Mesendoderm (in vitro differentiated cells): ENCODE results near the gene CTIF.

Experiments used
- DNase-seq: peaks from one replicate; pipeline ENCODE4 v3.0.0; 2013
- H2AK5ac ChIP-seq: 2 replicates; pipeline ENCODE4 v1.6.1; 2013; ENCODE audit warnings: low read length, inconsistent platforms
- H2BK120ac ChIP-seq: 2 replicates; pipeline ENCODE4 v1.6.1; 2013; ENCODE audit warnings: low read depth, mild to moderate bottlenecking, low read length, moderate library complexity, mixed read lengths
- H2BK15ac ChIP-seq: replicated peaks from 2 replicates; pipeline ENCODE4 v1.6.1; 2013; ENCODE audit warnings: low read depth, mild to moderate bottlenecking, moderate library complexity
- H2BK5ac ChIP-seq: 2 replicates; pipeline ENCODE4 v1.6.1; 2013; ENCODE audit warnings: low read length, inconsistent platforms
- H3K18ac ChIP-seq: 2 replicates; pipeline ENCODE4 v1.6.1; 2013; ENCODE audit warnings: mild to moderate bottlenecking, low read length, mixed read lengths
- H3K23ac ChIP-seq: one replicate; pipeline ENCODE4 v1.6.1; 2013; ENCODE audit warnings: low read length
- H3K27ac ChIP-seq: 2 replicates; pipeline ENCODE4 v1.5.1; 2013; ENCODE audit warnings: low read depth, mild to moderate bottlenecking, inconsistent platforms, low read length, moderate library complexity
- H3K27me3 ChIP-seq: 2 replicates; pipeline ENCODE4 v1.6.1; 2013; ENCODE audit warnings: low read length, control low read depth, mild to moderate bottlenecking, inconsistent platforms; ENCODE audit not compliant: insufficient read depth, poor library complexity
- H3K36me3 ChIP-seq: 2 replicates; pipeline ENCODE4 v1.6.1; 2013; ENCODE audit warnings: low read length, inconsistent platforms; ENCODE audit not compliant: control insufficient read depth, insufficient read depth
- H3K4ac ChIP-seq: one replicate; pipeline ENCODE4 v1.6.1; 2013; ENCODE audit warnings: low read depth, mild to moderate bottlenecking, low read length, moderate library complexity
- H3K4me1 ChIP-seq: 2 replicates; pipeline ENCODE4 v1.6.1; 2013; ENCODE audit warnings: low read depth, low read length, inconsistent platforms; ENCODE audit not compliant: control insufficient read depth
- H3K4me2 ChIP-seq: 2 replicates; pipeline ENCODE4 v1.6.1; 2013; ENCODE audit warnings: low read length
- H3K4me3 ChIP-seq: 2 replicates; pipeline ENCODE4 v1.5.1; 2013; ENCODE audit warnings: mild to moderate bottlenecking, low read length
- H3K56ac ChIP-seq: one replicate; pipeline ENCODE4 v1.6.1; 2013; ENCODE audit warnings: low read length
- H3K79me1 ChIP-seq: 2 replicates; pipeline ENCODE4 v1.6.1; 2013; ENCODE audit warnings: low read length, inconsistent platforms
- H3K79me2 ChIP-seq: 2 replicates; pipeline ENCODE4 v1.6.1; 2013; ENCODE audit warnings: mild to moderate bottlenecking, low read length; ENCODE audit not compliant: control insufficient read depth, insufficient read depth
- H3K9ac ChIP-seq: 2 replicates; pipeline ENCODE4 v1.6.1; 2013; ENCODE audit warnings: low read length, inconsistent platforms
- H4K5ac ChIP-seq: one replicate; pipeline ENCODE4 v1.6.1; 2013; ENCODE audit warnings: low read length
- H4K8ac ChIP-seq: one replicate; pipeline ENCODE4 v1.6.1; 2013; ENCODE audit warnings: low read depth, mild to moderate bottlenecking, control low read depth, low read length, moderate library complexity
- WGBS: extraction: QIAGEN DNeasy Blood & Tissue Kit; methylation state at CpG from one replicate; pipeline ENCODE4 v1.1.7; 2013; ENCODE audit warnings: low lambda C conversion rate, missing lambda C conversion rate; ENCODE audit not compliant: insufficient coverage; ENCODE audit errors: extremely low coverage; 5-methylcytosine and 5-hydroxymethylcytosine counted together

The CTIF gene

DNA sequence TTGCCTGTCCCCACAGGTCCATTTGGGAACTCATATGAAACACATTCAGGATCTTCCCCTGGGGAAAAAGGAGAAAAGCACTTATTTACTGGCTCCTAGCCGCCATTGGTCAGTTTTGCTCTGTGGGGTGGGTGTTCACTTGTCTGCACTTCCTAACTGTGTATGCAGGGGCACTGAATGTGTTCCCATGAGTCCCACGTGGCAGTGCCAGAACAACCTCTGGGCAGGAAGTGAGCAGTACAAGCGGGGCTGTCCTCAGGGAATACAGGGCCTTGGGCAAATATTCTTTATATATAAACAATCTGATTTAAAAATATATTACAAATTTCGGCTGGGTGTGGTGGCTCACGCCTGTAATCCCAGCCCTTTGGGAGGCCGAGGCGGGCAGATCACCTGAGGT is 21.8 kb upstream of the CTIF start:
- Histone ChIP-seq H3K4ac (no peak overlapping the region), H3K79me1 (no peaks in the 10 kb centered on the region), H3K27me3 (no peaks in the 10 kb centered on the region), H4K8ac (no peak overlapping the region), H3K27ac (no peak overlapping the region), H3K4me2 (no peak overlapping the region), H3K4me3 (no peak overlapping the region), H4K5ac (no peak overlapping the region), H3K56ac (no peak overlapping the region), H3K79me2 (no peaks in the 10 kb centered on the region), H2AK5ac (no peak overlapping the region), H3K18ac (no peak overlapping the region), H3K4me1 (no peaks in the 10 kb centered on the region), H3K9ac (no peak overlapping the region), H2BK5ac (no peak overlapping the region), H3K36me3 (no peaks in the 10 kb centered on the region), H3K23ac (no peak overlapping the region), H2BK120ac (no peak overlapping the region), H2BK15ac (no peak overlapping the region)
- WGBS: no CpG with 5 or more reads among the region's 7 CpGs
- no peak for DNase-seq

DNA sequence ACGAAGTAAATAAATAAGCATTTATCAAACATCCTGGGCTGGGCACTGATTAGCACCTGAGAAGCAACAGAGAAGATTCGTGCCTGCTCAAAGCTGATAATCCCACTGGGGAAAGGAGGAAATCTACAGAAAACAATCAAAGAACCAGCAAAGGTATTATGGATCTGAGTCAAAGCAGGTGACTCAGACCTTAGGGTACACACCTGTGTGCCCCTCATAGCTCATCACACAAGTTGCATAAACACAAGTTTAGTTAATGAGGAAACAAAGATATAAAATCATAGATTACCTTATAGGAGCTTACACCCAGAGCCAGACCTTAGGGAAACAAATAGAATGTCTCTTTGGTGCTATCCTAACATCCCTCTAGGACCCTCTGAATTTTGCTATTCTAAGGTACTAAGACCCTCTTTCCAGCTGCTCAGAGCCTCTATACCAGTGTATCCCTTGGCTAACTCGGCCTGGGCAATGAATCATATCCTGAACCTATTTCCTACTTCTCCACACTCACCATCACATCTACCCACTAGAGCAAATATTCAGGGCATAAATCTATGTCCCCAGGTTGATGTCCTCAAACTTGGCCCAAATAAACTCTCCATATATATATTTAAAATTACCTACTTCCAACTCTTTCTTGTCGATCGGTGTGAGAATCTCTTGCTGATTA is 19.3 kb upstream of the CTIF start:
- no peak overlapping the region for H2BK5ac ChIP-seq
- no peak overlapping the region for H2BK120ac ChIP-seq
- no peak overlapping the region for H3K27ac ChIP-seq
- no peak overlapping the region for H3K9ac ChIP-seq
- no peaks in the 10 kb centered on the region for H3K79me1 ChIP-seq
- H3K79me2 ChIP-seq: no peaks in the 10 kb centered on the region
- no peaks in the 10 kb centered on the region for H3K36me3 ChIP-seq
- H4K8ac ChIP-seq: no peak overlapping the region
- no peak overlapping the region for H3K18ac ChIP-seq
- H3K4ac ChIP-seq: no peak overlapping the region
- H3K4me1 ChIP-seq: no peaks in the 10 kb centered on the region
- no peak overlapping the region for H2BK15ac ChIP-seq
- H3K56ac ChIP-seq: no peak overlapping the region
- no peak overlapping the region for H4K5ac ChIP-seq
- no CpG with 5 or more reads among the region's 5 CpGs for WGBS
- no peak overlapping the region for H3K4me3 ChIP-seq
- no peaks in the 10 kb centered on the region for H3K27me3 ChIP-seq
- no peak overlapping the region for H3K4me2 ChIP-seq
- H3K23ac ChIP-seq: no peak overlapping the region
- DNase-seq: no peak
- no peak overlapping the region for H2AK5ac ChIP-seq

DNA sequence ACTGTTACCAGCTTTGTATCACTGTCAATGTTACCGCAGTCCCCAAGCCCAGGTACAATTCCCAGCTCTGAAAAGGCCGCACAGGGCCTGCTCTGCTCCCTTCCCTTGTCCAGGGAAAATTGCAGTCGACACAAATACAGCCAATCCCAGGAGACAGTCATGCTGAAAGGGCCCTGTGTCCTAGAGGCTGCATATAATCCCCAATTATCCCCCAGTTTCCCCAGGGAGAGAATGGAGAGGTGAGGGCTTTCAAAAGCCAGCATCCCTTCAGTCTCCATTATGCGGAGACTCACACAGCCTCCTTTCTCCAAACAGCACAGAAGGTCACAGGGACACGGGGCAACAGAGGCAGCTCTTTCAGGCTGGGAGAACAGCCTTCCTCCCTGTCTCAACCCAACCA is 17.1 kb upstream of the CTIF start:
- H2BK120ac ChIP-seq: no peak overlapping the region
- no peaks in the 10 kb centered on the region for H3K36me3 ChIP-seq
- DNase-seq: no peak
- no peak overlapping the region for H3K4me2 ChIP-seq
- no peak overlapping the region for H2BK15ac ChIP-seq
- no peak overlapping the region for H2AK5ac ChIP-seq
- H3K27me3 ChIP-seq: no peaks in the 10 kb centered on the region
- H4K8ac ChIP-seq: no peak overlapping the region
- no peak overlapping the region for H3K9ac ChIP-seq
- no peaks in the 10 kb centered on the region for H3K79me1 ChIP-seq
- H3K18ac ChIP-seq: no peak overlapping the region
- no peaks in the 10 kb centered on the region for H3K4me1 ChIP-seq
- H4K5ac ChIP-seq: no peak overlapping the region
- no CpG with 5 or more reads among the region's 5 CpGs for WGBS
- H3K4me3 ChIP-seq: no peak overlapping the region
- H3K23ac ChIP-seq: no peak overlapping the region
- H2BK5ac ChIP-seq: no peak overlapping the region
- no peak overlapping the region for H3K56ac ChIP-seq
- no peak overlapping the region for H3K27ac ChIP-seq
- no peaks in the 10 kb centered on the region for H3K79me2 ChIP-seq
- H3K4ac ChIP-seq: no peak overlapping the region

DNA sequence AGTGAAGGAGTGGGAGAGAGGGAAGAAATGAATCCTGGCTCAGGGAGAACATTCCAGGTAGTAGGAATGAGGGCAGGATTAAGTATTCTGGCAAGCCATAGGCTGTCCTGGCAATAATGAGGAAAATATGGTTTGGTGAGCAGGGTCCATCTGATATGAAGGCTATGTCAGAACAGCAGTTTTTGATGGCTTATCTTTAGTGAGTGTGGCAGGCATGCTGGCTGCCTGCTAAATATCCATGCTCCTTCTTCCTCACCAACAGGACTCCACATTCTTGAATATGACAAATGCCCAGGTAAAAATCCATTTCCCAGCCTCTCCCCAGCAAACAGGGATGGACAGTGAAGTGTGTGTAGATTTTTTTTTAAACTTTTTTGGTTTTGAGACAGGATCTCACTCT is 13.2 kb upstream of the CTIF start:
- DNase-seq: no peak
- no peak overlapping the region for H3K56ac ChIP-seq
- H3K4ac ChIP-seq: no peak overlapping the region
- no peak overlapping the region for H3K4me2 ChIP-seq
- no peak overlapping the region for H4K8ac ChIP-seq
- no peak overlapping the region for H3K4me3 ChIP-seq
- no peak overlapping the region for H3K23ac ChIP-seq
- H3K9ac ChIP-seq: no peak overlapping the region
- H2BK15ac ChIP-seq: no peak overlapping the region
- H3K4me1 ChIP-seq: peaks cover 3% of the 10 kb centered on the region
- no peak overlapping the region for H3K27ac ChIP-seq
- no peak overlapping the region for H4K5ac ChIP-seq
- no peaks in the 10 kb centered on the region for H3K79me2 ChIP-seq
- no peaks in the 10 kb centered on the region for H3K27me3 ChIP-seq
- H2AK5ac ChIP-seq: no peak overlapping the region
- H2BK120ac ChIP-seq: no peak overlapping the region
- no peaks in the 10 kb centered on the region for H3K36me3 ChIP-seq
- H3K79me1 ChIP-seq: no peaks in the 10 kb centered on the region
- no peak overlapping the region for H2BK5ac ChIP-seq
- no peak overlapping the region for H3K18ac ChIP-seq

GRCh38 chr18:48527461-48527860 is 11.4 kb upstream of the CTIF start:
- Histone ChIP-seq H3K4me1 (peaks cover 7% of the 10 kb centered on the region), H3K4ac (no peak overlapping the region), H3K23ac (no peak overlapping the region), H3K4me3 (no peak overlapping the region), H3K27me3 (no peaks in the 10 kb centered on the region), H3K36me3 (no peaks in the 10 kb centered on the region), H2BK120ac (no peak overlapping the region), H3K79me2 (no peaks in the 10 kb centered on the region), H3K79me1 (no peaks in the 10 kb centered on the region), H3K4me2 (no peak overlapping the region), H4K8ac (no peak overlapping the region), H3K9ac (no peak overlapping the region), H3K18ac (no peak overlapping the region), H3K56ac (no peak overlapping the region), H2AK5ac (no peak overlapping the region), H2BK5ac (no peak overlapping the region), H3K27ac (no peak overlapping the region), H2BK15ac (no peak overlapping the region), H4K5ac (no peak overlapping the region)
- no CpG with 5 or more reads among the region's 4 CpGs for WGBS
- DNase-seq: no peak

DNA sequence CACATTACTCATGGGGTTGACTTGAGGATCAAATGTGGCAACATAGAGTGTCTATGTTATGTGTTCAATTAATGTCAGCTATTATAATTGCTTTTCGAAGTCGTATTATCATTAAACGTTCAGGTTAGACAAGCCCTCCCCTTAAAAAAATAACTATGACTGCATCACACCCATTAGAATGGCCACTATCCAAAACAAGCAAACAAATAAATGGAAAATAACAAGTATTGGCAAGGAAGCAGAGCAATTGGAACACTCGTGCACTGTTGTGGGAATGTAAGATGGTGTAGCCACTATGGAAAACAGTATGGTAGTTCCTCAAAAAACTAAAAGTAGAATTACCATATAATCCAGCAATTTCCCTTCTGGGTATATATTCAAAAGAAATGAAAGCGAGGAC is 10.0 kb upstream of the CTIF start:
- Histone ChIP-seq H3K79me2 (no peaks in the 10 kb centered on the region), H2AK5ac (no peak overlapping the region), H3K4me3 (no peak overlapping the region), H4K8ac (no peak overlapping the region), H3K4me1 (peaks cover 7% of the 10 kb centered on the region), H3K79me1 (no peaks in the 10 kb centered on the region), H2BK15ac (no peak overlapping the region), H3K27me3 (no peaks in the 10 kb centered on the region), H3K4me2 (no peak overlapping the region), H2BK120ac (no peak overlapping the region), H4K5ac (no peak overlapping the region), H3K4ac (no peak overlapping the region), H3K27ac (no peak overlapping the region), H3K18ac (no peak overlapping the region), H3K23ac (no peak overlapping the region), H2BK5ac (no peak overlapping the region), H3K36me3 (no peaks in the 10 kb centered on the region), H3K9ac (no peak overlapping the region), H3K56ac (no peak overlapping the region)
- no peak for DNase-seq
- no CpG with 5 or more reads among the region's 5 CpGs for WGBS
